HL-60 (cell line): Measurements from ENCODE around the gene GLIPR2.

ENCODE experiments used
- CTCF ChIP-seq: IDR thresholded peaks from one replicate; pipeline ENCODE4 v1.5.1; 2011; ENCODE audit warnings: low read length, control low read depth, inconsistent platforms; ENCODE audit not compliant: insufficient read depth
- POLR2AphosphoS5 ChIP-seq: IDR thresholded peaks from 2 replicates; pipeline ENCODE4 v1.6.1; 2012; ENCODE audit warnings: low read depth
- REST ChIP-seq: IDR thresholded peaks from 2 replicates; pipeline ENCODE4 v1.6.1; 2012; ENCODE audit warnings: low read depth; ENCODE audit not compliant: insufficient replicate concordance

GRCh38 chr9:36092509-36093215 is 43.9 kb upstream of the GLIPR2 start:
- TF ChIP-seq POLR2AphosphoS5 (no peak), CTCF (no peak), REST (no peak)
